ENCODE data around the gene PTOV1. TPM values are rescaled to one million over a fixed set of nuclear protein-coding genes. Genes with fewer than 3 reads are reported as not detected.

Gene PTOV1
- total and polyA plus RNA-seq, 2 of the 8 experiments (the other 6 are each of a cell fraction or from before 2014, with no cell fraction given): 147 to 251 TPM

GRCh38 chr19:49881672-49882394 lies 30.9 kb downstream of the PTOV1 start (continued):
- TF ChIP-seq SRF (IDR thresholded peaks at IDR 0.05; ENCODE audit: low read depth, low read length) (no peak), ZNF274 (IDR thresholded peaks at IDR 0.05; ENCODE audit: borderline replicate concordance, extremely low read depth, low read length) (no peak), BCL11A (IDR thresholded peaks at IDR 0.05; ENCODE audit: low read depth in 2 of 2, low read length in 2 of 2) (no peak), CHD7 (IDR thresholded peaks at IDR 0.05; ENCODE audit: insufficient replicate concordance, low read length) (no peak), CHD2 (IDR thresholded peaks at IDR 0.05; ENCODE audit: low read length) (peak; percentile 70), SP1 (IDR thresholded peaks at IDR 0.05; ENCODE audit: low read depth, low read length) (peak; percentile 90), POLR2AphosphoS5 (IDR thresholded peaks at IDR 0.05; ENCODE audit: low read depth, low read length) (no peak), CEBPB (IDR thresholded peaks at IDR 0.05; ENCODE audit: low read depth, low read length) (no peak), SAP30 (IDR thresholded peaks at IDR 0.05; ENCODE audit: insufficient read depth, insufficient replicate concordance, low read length) (no peak)

Data from H1 (cell line).